Natural killer cell (primary cell): ENCODE measurements around the gene SYPL2. TPM values are rescaled to one million over a fixed set of nuclear protein-coding genes. Genes with fewer than 3 reads are reported as not detected.

Source experiments
- ATAC-seq, 3 donors: fragments of 150-1000 bp in 2 of 3; fragments of 200-7000 bp in 1 of 3; cut with Tn5 transposase; 1 replicate in 1 of 3; 2 replicates in 2 of 3; pipeline ENCODE4 v1.10.0; 2021; ENCODE audit warnings: mild to moderate bottlenecking in 2 of 3, moderate library complexity in 2 of 3
- DNase-seq, 2 donors: peaks; one replicate each; pipeline versions ENCODE4 v3.0.0 to v3.0.0-alpha.2; 2013 to 2021; ENCODE audit warnings: mixed read lengths in 1 of 2
- H3K27ac ChIP-seq: one replicate; pipeline ENCODE4 v1.5.1; 2013; ENCODE audit warnings: mild to moderate bottlenecking, low read length
- H3K27me3 ChIP-seq: one replicate; pipeline ENCODE4 v1.6.1; 2013; ENCODE audit warnings: low read length; ENCODE audit not compliant: control insufficient read depth, insufficient read depth
- H3K36me3 ChIP-seq: one replicate; pipeline ENCODE4 v1.6.1; 2013; ENCODE audit warnings: low read length; ENCODE audit not compliant: control insufficient read depth, insufficient read depth
- H3K4me1 ChIP-seq: one replicate; pipeline ENCODE4 v1.6.1; 2013; ENCODE audit warnings: low read length; ENCODE audit not compliant: control insufficient read depth, insufficient read depth
- H3K4me3 ChIP-seq: one replicate; pipeline ENCODE4 v1.5.1; 2013; ENCODE audit warnings: low read length
- H3K9me3 ChIP-seq: one replicate; pipeline ENCODE4 v1.6.1; 2013; ENCODE audit warnings: low read length; ENCODE audit not compliant: control insufficient read depth, insufficient read depth
- H3K27ac Mint-ChIP-seq, 2 donors: one replicate each; pipeline ENCODE4 v1.8.0; 2022; ENCODE audit warnings: mild to moderate bottlenecking in 2 of 2, mixed read lengths in 2 of 2, moderate library complexity in 1 of 2
- H3K27me3 Mint-ChIP-seq, 2 donors: one replicate each; pipeline ENCODE4 v1.8.0; 2022; ENCODE audit warnings: low read depth in 2 of 2, mixed read lengths in 2 of 2
- H3K36me3 Mint-ChIP-seq: one replicate; pipeline ENCODE4 v1.8.0; 2022; ENCODE audit warnings: mixed read lengths
- H3K4me1 Mint-ChIP-seq, 2 donors: one replicate each; pipeline ENCODE4 v1.8.0; 2022; ENCODE audit warnings: mixed read lengths in 2 of 2
- H3K4me3 Mint-ChIP-seq: one replicate; pipeline ENCODE4 v1.8.0; 2022; ENCODE audit warnings: mild to moderate bottlenecking, moderate library complexity, mixed read lengths
- H3K9me3 Mint-ChIP-seq, 2 donors: one replicate each; pipeline ENCODE4 v1.8.0; 2022; ENCODE audit warnings: mixed read lengths in 2 of 2
- WGBS: methylation state at CpG from one replicate; pipeline ENCODE4 v1.1.7; 2013; ENCODE audit warnings: missing lambda C conversion rate; ENCODE audit not compliant: insufficient coverage; 5-methylcytosine and 5-hydroxymethylcytosine counted together
- intact Hi-C: fragments of 100-400 bp; cut with micrococcal nuclease; formaldehyde crosslinking; loops from one replicate; pipeline ENCODE4 v1.14.2; 2022
- total RNA-seq, 4 donors: library from RNA; stranded (reverse); fragments of 120-200 nt in 1 of 4; gene quantifications; one replicate each; pipeline versions ENCODE4 v1.2.3 to v1.2.4, GENCODE V29; 2013 to 2022
- TF ChIP-seq, protein P1 (sequence below): fragments of 200-600 bp; IDR thresholded peaks from one replicate; pipeline ENCODE4 v1.8.0; 2022; ENCODE audit warnings: antibody characterized with exemption

The SYPL2 gene
- total RNA-seq, 3 donors from 2014 or later (not counting 1 experiment from before 2014, with no cell fraction given), result not detected

DNA sequence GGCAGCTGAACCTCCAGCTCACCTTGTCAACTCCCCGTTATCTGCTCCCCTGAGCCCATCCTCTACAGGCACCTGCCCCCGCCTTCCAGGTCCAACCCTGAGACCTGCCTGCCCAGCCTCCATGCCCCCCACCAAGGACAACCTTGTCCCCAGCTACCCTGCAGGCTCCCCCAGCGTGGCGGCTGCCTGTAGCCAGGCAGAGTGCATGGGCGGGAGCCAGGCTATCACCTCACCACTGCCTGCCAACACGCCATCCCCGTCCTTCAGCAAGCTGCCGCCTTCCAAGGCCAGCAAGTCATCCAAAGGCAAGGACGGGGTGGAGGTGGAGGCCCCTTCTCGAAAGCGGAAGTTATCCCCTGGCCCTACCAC lies 24.6 kb downstream of the SYPL2 start:
- Histone ChIP-seq H3K9me3 (no peaks in the 10 kb centered on the region), H3K27ac (no peak overlapping the region), H3K27me3 (no peaks in the 10 kb centered on the region), H3K36me3 (peaks cover 4% of the 10 kb centered on the region), H3K4me3 (no peak overlapping the region), H3K4me1 (peaks cover 32% of the 10 kb centered on the region)
- Mint-ChIP-seq H3K4me3 (no peak overlapping the region), H3K4me1 (peaks cover 5 to 25% of the 10 kb centered on the region in 2 donors), H3K27me3 (no peaks in the 10 kb centered on the region), H3K27ac (no peak overlapping the region), H3K9me3 (no peaks in the 10 kb centered on the region), H3K36me3 (peaks cover under 1% of the 10 kb centered on the region)
- intact Hi-C loops, result loop anchor here (1.0 to 5.0 kb wide), 2 partner anchors 41 to 229 kb away; no protein-coding TSS in a partner anchor
- 92% methylated on average over 11 of the region's 11 CpGs for WGBS
- DNase-seq (no peak), ATAC-seq (no peak)
- TF ChIP-seq, protein P1, sequence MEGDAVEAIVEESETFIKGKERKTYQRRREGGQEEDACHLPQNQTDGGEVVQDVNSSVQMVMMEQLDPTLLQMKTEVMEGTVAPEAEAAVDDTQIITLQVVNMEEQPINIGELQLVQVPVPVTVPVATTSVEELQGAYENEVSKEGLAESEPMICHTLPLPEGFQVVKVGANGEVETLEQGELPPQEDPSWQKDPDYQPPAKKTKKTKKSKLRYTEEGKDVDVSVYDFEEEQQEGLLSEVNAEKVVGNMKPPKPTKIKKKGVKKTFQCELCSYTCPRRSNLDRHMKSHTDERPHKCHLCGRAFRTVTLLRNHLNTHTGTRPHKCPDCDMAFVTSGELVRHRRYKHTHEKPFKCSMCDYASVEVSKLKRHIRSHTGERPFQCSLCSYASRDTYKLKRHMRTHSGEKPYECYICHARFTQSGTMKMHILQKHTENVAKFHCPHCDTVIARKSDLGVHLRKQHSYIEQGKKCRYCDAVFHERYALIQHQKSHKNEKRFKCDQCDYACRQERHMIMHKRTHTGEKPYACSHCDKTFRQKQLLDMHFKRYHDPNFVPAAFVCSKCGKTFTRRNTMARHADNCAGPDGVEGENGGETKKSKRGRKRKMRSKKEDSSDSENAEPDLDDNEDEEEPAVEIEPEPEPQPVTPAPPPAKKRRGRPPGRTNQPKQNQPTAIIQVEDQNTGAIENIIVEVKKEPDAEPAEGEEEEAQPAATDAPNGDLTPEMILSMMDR, result no peak

DNA sequence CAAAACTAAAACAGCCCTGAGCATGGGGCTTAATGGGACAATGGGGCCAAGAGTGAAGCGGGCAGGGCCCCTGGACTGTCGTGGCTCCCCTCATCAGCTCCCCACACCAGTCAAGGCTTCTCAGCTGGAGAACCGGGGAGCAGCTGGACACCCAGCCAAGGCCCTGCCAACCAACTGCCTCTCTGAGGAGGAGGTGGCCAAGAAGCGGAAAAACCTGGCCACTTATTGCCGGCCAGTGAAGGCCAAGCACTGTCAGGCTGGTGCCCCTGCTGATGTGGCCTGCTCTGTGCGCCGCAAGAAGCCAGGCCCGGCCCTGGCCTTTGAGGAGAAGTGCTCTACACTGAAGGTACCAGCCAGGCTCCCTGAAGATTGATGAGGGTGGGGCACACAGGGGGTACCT lies 25.0 kb downstream of the SYPL2 start:
- intact Hi-C loops, result loop anchor here (5.0 kb wide), 1 partner anchor 229 kb away; no protein-coding TSS in a partner anchor

DNA sequence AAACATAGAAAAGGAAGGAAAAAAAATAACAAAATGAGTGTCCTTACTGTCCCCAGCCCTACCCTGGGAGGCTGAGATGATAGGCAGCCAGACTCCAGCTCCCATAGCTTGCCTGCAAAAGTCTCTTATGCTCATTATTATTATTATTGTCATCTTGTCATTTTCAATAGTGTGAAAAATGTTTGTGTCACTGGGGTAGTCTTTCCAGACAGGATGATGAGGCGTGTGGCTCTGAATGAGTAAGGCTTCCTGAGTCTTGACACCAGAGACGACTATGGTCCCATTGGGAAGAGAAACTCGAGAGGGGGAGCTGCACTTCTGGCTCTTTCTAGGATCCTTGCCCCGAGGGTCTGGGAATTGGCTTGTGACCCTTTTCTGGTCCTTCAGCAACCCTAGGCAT lies 26.4 kb downstream of the SYPL2 start:
- Mint-ChIP-seq H3K27ac (no peak overlapping the region), H3K4me1 (peaks cover 13 to 34% of the 10 kb centered on the region in 2 donors)
- no peak overlapping the region for H3K27ac ChIP-seq

More for the DNA sequence above, 25.0 kb downstream of the SYPL2 start:
- no peak overlapping the region for H3K27ac ChIP-seq
- H3K9me3 ChIP-seq, result no peaks in the 10 kb centered on the region
- H3K4me3 Mint-ChIP-seq, result no peak overlapping the region
- no peaks in the 10 kb centered on the region for H3K27me3 Mint-ChIP-seq
- no peaks in the 10 kb centered on the region for H3K27me3 ChIP-seq
- H3K36me3 Mint-ChIP-seq, result peaks cover 5% of the 10 kb centered on the region
- peaks cover 10 to 30% of the 10 kb centered on the region in 2 donors for H3K4me1 Mint-ChIP-seq
- TF ChIP-seq, protein P1, result no peak
- H3K4me3 ChIP-seq, result no peak overlapping the region
- DNase-seq (no peak), ATAC-seq (no peak)
- no peak overlapping the region for H3K27ac Mint-ChIP-seq
- H3K9me3 Mint-ChIP-seq, result no peaks in the 10 kb centered on the region
- peaks cover 35% of the 10 kb centered on the region for H3K4me1 ChIP-seq
- peaks cover 9% of the 10 kb centered on the region for H3K36me3 ChIP-seq
- 98% methylated on average over 8 of the region's 8 CpGs for WGBS

More for the DNA sequence above, 26.4 kb downstream of the SYPL2 start:
- 83% methylated on average over 4 of the region's 4 CpGs for WGBS
- peaks cover 44% of the 10 kb centered on the region for H3K4me1 ChIP-seq
- peaks cover 23% of the 10 kb centered on the region for H3K36me3 ChIP-seq
- no peak for DNase-seq
- no peak overlapping the region for H3K4me3 ChIP-seq
- peaks cover 8% of the 10 kb centered on the region for H3K36me3 Mint-ChIP-seq
- no peak for ATAC-seq
- no peaks in the 10 kb centered on the region for H3K27me3 ChIP-seq
- H3K27me3 Mint-ChIP-seq, result no peaks in the 10 kb centered on the region
- TF ChIP-seq, protein P1, result no peak
- H3K4me3 Mint-ChIP-seq, result peak overlapping the region; percentile 17
- intact Hi-C loops, result loop anchor here (5.0 kb wide), 1 partner anchor 230 kb away; no protein-coding TSS in a partner anchor
- H3K9me3 Mint-ChIP-seq, result no peaks in the 10 kb centered on the region
- no peaks in the 10 kb centered on the region for H3K9me3 ChIP-seq
